Measurements from ENCODE around the gene LYPD5.
A peak's percentile ranks its signal among the peaks of the same experiment; 100 is the strongest.
"Not testable (repeated sequence)": the region's sequence is repeated elsewhere in the genome, so short reads cannot be mapped to it uniquely, and the experiment has no call there.

Gene LYPD5

GRCh38 chr19:43776286-43776685 is 26.0 kb downstream of the LYPD5 start:
- DNase-seq: no peak

GRCh38 chr19:43775299-43775890 is 26.9 kb downstream of the LYPD5 start:
- no peak for DNase-seq

- DNase-seq: not testable (repeated sequence)
These were observed 27.3 kb downstream of the LYPD5 start for GRCh38 chr19:43774940-43775258.

- no peak for DNase-seq
These were observed 27.9 kb downstream of the LYPD5 start for GRCh38 chr19:43774103-43774939.

GRCh38 chr19:43773725-43774102 is 28.5 kb downstream of the LYPD5 start:
- no peak for DNase-seq

GRCh38 chr19:43769256-43769655 is 33.0 kb downstream of the LYPD5 start:
- no peak for DNase-seq

DNA sequence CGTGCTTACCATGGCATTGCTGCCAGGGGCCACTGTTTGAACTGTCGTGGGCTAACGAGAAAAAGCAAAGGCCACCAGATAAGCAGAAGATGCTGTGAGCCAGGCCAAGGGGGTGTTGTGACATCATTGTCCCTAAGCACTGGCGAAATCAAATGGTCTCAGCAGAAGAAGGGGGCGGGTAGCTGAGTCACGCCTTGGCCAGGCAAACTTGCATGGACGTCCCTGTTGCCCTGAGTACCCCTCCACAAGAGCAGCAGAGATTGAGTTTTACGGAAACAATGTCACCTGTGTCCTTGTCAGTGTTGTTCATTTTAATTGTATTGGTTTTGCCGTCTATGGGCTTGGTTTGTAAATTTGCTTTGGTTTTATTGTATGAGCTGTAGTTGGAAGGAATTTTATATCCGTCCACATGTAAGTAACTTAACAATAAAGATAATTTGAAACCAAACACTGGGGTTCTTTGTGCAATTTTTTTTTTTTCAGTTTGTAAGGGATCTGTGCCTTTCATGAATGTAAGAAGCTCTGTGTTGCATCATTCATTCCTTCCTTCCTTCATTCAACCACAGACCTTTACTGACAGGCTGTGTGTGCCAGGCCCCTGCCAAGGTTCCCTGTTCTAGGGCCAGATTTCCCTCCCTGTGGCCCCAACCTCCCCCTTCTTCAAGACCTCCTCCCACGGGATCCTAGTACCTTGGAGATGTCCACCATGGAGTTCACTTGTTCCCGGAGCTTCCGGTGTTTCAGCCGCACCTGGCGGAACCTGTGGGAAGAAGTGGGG is 33.8 kb downstream of the LYPD5 start:
- DNase-seq: no peak

- no peak for DNase-seq
These were observed 34.4 kb downstream of the LYPD5 start for GRCh38 chr19:43767818-43768217.

DNA sequence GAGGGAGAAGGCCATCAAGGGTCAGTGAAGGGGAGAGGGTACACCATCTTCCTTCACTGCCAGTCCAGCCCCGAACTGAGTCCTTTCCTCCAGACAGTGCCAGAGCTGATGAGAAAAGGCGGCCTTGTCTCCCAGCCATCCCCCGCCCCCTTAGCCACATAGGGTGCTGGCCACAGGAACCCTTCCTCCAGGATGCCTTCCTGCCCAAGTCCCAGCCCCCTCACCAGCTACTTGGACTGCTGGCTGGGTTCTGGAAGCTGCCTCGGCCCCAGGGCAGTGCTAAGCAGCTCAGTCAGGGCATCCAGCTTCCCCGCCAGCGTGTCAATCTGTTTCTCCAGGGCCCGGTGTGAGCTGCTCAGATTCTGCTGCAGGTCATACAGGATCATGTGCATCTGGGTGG is 34.9 kb downstream of the LYPD5 start:
- DNase-seq: no peak

GRCh38 chr19:43766755-43767043 is 35.5 kb downstream of the LYPD5 start:
- no peak for DNase-seq

DNA sequence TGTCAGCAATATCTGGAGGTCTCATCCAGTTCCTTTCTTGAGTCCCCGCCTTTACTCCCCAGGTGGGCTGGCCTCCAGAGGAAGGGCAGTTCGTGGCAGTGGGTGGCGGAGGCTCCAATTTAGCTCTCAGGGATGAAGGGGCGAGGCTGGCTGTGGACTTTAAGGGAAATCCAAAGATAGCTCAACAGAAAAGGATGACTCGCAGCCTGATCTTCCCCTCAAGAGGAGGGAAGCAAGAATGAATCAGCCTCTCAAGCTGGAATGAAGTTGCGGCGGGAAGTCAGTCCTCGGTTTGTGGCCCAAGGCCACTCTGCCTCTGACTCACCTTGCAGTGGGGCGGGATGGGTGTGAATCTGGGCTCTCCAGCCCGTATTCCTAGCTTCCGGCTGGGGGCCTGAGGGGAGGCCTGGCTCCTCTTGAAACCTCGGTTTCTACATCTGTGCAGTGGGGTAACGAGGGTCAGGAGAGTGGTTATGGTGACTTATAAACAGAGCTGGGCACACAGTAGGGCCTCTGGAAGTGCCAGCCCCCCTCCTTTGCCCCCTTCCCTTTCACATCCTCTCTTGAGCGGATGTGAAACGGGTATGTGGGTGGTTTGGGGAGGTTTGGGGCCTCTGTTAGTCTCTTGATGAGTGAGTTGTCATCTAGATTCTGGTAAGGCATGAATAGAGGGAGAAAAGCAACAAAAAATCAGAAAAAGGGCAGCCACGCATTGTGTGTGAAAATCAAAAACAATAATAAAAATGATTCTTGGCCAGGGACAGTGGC is 37.0 kb downstream of the LYPD5 start:
- DNase-seq: no peak

- DNase-seq: not testable (repeated sequence)
These were observed 37.6 kb downstream of the LYPD5 start for GRCh38 chr19:43764684-43765083.

DNA sequence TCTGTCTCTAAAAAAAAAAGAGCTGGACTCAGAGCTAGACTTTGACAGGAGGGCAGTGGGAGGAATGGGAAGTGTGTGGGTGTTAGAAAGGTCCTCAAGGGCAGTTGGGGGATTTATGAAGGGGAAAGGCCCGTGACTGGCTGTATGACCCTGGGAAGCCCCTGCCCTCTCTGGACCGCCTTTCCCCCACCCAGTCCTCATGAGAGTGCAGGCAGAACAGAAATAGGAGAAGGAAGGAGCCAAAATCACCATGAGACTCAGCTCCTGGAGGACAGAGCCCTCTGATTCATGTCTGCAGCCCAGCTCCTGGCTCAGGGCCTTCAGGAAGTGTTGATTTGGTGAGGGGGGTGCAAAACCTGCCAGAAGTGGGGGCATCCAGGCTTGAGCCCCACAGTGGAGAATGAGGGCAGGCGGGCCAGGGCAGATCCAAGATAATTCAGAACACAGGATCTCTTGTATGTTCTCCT is 38.7 kb downstream of the LYPD5 start:
- DNase-seq: no peak

- no peak for DNase-seq
These were observed 39.4 kb downstream of the LYPD5 start for GRCh38 chr19:43762814-43763213.

DNA sequence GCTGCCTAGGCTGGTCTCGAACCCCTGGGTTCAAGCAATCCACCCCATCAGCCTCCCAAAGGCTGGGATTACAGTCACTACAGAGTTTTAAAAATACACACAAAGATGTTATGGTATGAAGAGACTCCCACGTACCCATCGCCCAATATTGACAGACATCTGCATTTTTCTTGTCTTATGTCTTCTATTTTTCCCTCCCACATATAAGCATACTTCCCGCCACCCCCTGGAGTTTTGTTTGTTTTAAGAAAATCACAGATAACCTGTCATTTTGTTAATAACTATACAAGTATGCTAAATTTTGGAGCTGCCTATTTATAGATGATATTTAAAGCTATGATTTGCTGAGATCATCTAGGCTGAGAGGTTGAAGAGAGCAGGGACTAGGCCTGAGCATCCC is 41.3 kb downstream of the LYPD5 start:
- DNase-seq: no peak

- DNase-seq: no peak
These were observed 42.7 kb downstream of the LYPD5 start for GRCh38 chr19:43759515-43759914.

- peak; percentile 56 for DNase-seq
These were observed 46.9 kb downstream of the LYPD5 start for GRCh38 chr19:43755256-43755801.

DNA sequence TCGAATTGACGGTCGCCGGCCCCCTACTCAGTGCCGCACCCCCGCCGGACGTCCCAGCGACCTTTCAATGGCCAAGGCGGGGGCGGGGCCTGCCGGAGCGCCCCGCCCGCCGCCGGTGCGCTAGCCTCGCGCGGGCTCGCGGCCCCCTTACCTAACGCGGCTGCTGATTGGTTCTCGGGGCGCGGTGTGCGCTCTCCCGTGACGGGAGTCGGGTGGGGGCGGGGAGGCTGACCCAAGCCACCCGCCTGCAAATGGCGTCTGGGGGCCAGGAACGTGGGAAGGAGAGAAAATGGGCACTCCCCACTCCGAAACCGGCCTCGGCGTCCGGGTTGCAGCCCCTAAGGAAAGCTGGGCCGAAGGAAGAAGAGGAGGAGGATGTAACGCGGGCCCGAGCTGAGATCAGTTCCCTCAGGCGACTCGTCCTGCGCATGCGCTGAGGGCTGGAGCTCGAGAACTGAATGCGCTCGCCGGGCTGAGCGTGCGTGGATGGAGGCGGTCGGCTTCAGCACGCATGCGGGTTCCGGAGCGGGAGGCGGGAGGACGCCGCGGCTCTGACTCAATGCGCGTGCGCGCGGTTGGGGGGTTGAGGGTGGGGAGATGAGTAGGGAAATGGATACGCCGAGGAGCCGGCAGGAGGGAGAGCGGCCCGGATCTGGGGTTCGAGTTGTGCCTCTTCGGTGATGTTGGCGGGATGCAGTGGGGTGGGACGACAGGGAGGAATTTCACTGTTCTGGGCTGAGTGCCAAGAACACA is 47.6 kb downstream of the LYPD5 start, which contains the start of gene SMG9:
SMG9 (minus strand) TSS at position 460 of the 753 bp plus-strand sequence. CDS start 4,221 bp downstream, outside the sequence.
- DNase-seq: peak; percentile 88

GRCh38 chr19:43754253-43754502 is 48.1 kb downstream of the LYPD5 start:
- no peak for DNase-seq

DNA sequence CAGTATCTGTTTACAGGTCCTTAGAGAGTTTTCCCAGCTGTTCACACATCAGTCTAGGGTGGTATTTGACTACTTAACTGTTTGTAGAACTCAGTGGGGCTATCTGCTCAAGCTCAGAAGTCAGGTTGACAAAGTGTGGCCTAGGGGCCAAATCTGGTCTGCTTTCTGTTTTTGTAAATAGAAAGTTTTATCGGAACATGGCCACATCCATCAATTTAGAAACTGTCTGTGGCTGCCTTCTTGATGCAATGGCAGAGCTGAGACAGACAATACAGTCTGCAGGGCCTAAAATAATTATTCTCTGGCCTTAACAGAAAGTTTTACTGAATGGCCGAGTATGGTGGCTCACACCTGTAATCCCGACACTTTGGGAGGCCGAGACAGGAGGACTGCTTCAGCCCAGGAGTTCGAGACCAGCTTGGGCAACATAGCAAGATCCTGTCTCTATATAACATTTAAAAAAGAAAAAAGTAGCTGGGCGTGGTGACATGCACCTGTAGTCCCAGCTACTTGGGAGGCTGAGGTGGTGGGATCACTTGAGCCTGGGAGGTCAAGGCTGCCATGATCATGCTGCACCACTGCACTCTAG is 49.9 kb downstream of the LYPD5 start:
- no peak for DNase-seq

DNA sequence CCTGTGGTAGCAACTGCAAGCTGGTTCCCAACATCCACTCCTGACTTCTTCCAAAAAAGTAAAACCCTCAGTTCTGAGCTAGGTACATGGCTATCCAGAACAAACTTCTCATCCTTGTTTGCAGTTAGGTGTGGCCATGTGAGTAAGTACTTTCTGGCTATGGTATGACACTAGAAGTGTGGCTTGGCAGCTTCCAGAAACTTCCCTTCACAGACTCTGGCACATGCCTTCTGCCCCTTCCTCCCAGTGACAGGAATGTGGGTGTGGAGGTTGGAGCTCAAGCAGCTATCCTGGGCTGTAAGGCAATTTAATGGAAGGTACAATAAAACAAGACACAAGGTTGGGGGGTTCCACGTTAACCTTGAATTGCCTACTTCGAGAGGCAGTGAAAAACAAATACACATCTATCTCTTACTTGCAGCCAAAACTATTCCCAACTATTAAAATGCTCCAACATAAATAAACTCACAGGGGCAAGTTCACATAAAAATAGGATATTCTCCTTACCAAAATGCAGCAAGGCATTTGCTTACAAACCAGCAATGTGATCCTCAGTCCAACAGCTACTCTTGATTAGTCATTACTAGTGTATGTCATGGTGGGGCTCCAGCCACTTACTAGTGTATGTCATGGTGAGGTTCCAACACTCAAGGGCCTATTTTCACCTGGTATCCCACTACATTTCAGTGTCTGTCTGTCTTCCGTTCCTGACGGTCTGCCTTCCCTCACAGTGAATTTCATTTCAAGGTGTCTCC is 50.6 kb downstream of the LYPD5 start:
- no peak for DNase-seq

Measured in NCI-H510A (cell line).